Measurements from ENCODE around the gene UBAP2.

GRCh38 chr9:33995449-33995848 lies 53.2 kb downstream of the UBAP2 start:
- TF ChIP-seq EZH2 (IDR thresholded peaks at IDR 0.05; ENCODE audit: borderline replicate concordance, low read depth, low read length, poor library complexity, severe bottlenecking) (no peak), CTCF (conservative IDR thresholded peaks at IDR 0.05; ENCODE audit: low read depth, low read length) (no peak)
